HG02763 (cell line): Measurements from ENCODE around the gene MRPL54.
"Not testable (repeated sequence)": the region's sequence is repeated elsewhere in the genome, so short reads cannot be mapped to it uniquely, and the experiment has no call there.

Experiments
- ATAC-seq: cut with Tn5 transposase; IDR thresholded peaks from one replicate; pipeline ENCODE4 v1.9.1; 2021; ENCODE audit warnings: mild to moderate bottlenecking, moderate library complexity; ENCODE audit not compliant: unreplicated experiment

The MRPL54 gene

GRCh38 chr19:3808420-3809143, 46.1 kb downstream of the MRPL54 start:
- ATAC-seq, result no peak

GRCh38 chr19:3809881-3810707, 47.6 kb downstream of the MRPL54 start:
- ATAC-seq, result no peak

- no peak for ATAC-seq
Measured at GRCh38 chr19:3810708-3811355, 48.4 kb downstream of the MRPL54 start.

- no peak for ATAC-seq
Measured at GRCh38 chr19:3813473-3814392, 51.3 kb downstream of the MRPL54 start.

- ATAC-seq, result no peak
Measured at GRCh38 chr19:3814648-3815047, 52.2 kb downstream of the MRPL54 start.

GRCh38 chr19:3816148-3816547, 53.7 kb downstream of the MRPL54 start:
- not testable (repeated sequence) for ATAC-seq

- ATAC-seq, result no peak
Measured at GRCh38 chr19:3816566-3817218, 54.2 kb downstream of the MRPL54 start.
